GM10847 (cell line): ENCODE data around the gene ATXN10.

Source experiments
- POLR2A ChIP-seq: IDR thresholded peaks from 2 replicates; pipeline ENCODE4 v1.6.1; 2011; ENCODE audit not compliant: insufficient read length; ENCODE audit errors: extremely low read depth

Gene ATXN10

DNA sequence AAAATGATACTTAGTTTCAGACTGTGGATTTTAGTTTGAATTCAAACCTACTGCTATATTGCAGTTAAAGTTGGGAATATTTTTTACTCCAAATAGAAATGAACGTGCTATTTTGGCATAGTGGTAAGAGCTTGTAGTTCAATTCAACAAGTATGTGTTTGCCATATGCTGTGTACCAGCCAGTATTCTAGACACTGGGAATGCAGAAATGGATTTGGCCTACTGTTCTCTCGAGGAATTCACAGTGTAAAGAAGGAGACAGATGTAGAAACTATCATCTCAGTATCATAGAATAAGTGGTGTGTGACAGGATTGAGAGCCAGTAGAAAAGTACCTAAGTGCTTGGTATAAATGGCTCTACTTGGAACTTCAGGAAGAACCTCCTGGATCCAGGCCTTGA is 80.4 kb downstream of the ATXN10 start:
- no peak for TF ChIP-seq POLR2A

DNA sequence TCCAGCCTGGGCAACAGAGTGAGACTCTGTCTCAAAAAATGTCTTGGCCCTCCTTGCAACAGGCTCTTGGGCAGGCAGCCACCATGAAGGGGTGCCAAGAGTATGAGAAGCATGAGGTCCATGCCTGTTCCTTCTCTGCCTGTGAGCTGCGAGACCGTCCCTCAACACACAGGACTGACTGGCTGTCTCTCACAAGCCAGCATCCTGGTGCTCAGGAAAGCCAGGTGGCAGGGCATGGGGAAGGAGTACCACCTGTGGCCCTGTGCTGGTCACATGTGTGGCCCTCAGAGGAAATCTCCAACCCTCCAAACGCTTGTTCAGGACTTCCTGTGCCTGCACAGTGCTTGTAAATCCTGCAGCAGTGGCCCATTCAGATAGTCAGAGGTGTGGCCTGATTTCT is 83.2 kb downstream of the ATXN10 start:
- TF ChIP-seq POLR2A = no peak

DNA sequence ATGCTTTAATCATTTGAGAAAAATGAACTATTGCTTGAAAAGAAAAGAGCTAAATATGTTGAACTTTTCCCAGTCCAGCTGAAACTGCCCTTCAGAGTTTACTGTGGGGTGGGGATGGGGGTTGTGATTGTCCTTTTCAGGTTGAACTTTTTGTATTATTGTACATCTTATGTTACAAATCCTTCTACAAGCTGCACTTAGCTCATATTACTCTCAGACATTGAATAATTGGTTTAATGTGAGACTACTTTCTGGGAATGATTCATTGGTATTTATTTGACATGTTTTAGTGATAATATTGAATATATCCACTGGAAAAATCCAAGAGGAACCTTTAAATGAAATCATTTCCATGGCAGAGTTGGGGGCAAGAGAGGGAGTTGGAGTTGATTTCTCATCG is 84.9 kb downstream of the ATXN10 start:
- TF ChIP-seq POLR2A = no peak

DNA sequence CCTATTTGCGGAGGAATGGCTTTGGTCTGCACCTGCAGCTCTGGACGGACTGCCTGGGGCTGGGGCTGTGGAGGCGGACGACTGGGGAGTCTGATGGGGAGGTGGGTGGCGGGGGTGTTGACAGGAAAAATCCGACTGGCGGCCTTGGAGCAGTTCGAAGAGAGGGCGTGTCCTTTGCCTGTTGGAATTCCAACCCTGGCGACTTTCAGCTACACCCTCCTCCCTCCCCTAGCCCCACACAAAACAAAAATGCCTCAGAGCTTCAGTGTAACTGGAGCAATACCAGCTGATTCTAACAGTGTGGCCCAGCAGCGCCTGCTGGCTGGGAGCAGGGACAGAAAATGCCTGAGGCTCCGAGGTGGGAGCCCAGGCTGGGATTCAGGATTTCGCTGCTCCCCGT is 85.4 kb downstream of the ATXN10 start:
- TF ChIP-seq POLR2A = no peak

DNA sequence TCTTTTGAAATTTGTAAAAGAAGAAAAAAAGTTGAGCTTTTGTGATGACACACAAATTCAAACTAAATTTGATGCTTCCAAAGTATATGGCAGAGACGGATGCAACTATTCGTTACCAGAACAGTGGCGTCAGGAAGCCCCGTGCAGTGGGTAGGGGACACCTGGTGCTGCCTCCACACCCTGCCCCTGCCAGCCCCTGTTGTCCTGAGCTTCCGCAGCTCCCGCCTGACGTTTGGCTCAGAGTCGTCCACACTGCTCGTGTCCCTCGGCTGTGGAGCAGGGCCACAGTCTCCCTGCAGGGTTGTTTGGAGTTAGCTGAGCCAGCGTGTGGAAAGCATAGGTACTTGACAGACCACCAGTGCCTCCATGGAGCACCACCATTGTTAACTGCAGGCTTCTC is 86.3 kb downstream of the ATXN10 start:
- TF ChIP-seq POLR2A = no peak

DNA sequence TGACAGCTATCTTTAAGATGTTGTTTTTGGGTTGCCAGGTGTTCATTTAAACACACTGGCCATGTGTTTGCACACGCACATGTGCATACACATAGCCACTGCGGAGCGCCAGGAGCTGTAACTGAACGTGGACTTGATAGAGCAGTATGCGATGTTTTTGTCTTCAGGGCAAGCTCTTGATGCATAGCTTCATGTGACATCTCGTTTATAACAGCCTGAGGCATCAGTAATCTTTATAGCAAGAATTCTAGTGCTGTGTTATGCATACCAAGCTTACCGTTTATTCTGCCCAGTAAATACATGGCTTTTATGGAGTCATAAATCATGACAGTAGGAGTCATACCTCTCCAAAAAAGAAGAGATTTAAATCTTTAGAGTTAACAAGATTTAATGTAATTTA is 87.0 kb downstream of the ATXN10 start:
- TF ChIP-seq POLR2A = no peak

DNA sequence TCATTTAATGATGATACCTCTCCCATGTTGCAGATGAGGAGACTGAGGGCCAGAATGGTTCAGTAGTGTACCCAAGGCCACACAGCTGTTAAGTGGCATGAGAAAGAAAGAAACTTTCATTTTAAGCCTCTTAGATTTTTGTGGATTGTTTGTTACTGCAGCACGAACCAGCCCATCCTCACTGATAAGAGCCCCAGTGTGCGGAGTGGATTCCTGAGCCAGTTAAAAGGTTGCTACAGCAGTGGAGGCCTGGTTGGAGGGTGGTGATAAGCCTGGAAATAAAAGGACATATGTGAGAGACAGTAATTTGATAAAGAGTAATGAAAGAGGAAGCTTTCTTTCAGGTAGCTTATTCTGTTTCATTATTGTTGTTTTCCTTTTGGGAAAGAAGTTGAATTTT is 89.0 kb downstream of the ATXN10 start:
- no peak for TF ChIP-seq POLR2A

DNA sequence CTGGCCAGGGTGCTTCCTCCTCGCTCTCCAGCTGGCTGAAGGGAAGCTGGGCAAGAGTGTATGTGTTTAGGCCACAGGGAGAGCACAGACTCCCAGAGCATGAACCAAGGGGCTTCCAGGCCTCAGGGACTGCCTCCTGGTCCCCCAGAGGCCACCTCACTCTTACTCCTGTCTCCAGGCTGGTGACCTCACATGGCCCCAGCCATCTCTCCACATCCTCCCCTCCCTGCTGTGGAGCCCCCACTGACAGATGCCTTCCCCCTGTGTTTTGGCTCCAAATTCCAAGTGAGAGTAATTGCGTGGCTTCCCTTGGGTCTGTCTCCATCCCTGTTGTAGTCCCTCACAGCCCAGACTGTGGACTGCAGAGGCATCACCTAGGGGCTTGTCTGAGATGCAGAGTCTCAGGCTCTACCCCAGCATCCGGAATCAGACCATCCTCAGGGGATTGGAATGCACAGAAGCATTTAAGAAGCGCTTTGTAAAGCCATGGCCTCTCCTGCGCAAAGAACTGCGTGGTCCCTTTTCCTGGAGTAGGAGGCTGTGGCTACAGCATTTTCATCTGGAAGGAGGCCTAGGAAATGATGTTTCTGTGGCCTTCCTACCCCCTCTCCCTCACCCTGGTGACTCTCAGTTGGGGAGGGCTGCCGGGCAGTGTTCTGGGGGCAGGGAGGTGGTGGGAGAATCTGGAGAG is 91.1 kb downstream of the ATXN10 start:
- TF ChIP-seq POLR2A = no peak

DNA sequence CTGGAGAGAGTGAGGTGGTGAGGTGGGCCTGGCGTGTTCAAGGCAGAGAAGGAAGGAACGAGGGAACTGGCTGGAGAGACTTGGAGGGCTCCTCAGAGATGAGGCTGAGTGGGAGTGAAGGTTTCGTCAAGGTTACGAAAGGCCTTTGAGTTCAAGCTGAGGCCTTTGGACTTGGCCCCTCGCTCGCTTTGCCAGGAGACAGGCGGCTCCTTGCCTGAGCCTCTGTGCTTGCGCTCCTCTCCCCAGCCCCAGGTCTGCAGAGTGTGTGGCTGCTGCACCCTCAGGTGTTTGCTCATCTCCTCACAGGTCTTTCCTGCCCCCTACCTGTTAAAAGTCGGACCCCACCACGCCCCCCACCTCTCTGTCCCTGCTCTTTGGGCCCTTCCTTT is 91.6 kb downstream of the ATXN10 start:
- no peak for TF ChIP-seq POLR2A

DNA sequence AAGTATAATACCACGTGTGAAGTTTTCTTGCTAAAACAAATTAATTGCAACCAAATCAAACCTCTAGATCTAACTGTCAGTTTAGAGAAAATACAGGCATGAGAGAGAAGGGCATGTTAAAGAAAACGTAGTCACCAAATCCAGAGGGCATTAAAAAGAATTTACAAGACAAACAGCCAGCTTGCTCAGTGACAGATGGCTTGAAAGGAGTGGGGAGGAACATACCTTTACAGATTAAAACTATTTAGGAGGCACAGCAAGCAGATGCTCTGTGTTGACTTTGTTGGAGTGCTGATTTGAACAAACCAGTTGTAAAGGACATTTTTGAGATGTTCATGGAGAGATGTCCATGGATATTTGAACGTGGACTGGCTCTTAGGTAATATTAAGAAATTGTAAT is 96.9 kb downstream of the ATXN10 start:
- TF ChIP-seq POLR2A = no peak

DNA sequence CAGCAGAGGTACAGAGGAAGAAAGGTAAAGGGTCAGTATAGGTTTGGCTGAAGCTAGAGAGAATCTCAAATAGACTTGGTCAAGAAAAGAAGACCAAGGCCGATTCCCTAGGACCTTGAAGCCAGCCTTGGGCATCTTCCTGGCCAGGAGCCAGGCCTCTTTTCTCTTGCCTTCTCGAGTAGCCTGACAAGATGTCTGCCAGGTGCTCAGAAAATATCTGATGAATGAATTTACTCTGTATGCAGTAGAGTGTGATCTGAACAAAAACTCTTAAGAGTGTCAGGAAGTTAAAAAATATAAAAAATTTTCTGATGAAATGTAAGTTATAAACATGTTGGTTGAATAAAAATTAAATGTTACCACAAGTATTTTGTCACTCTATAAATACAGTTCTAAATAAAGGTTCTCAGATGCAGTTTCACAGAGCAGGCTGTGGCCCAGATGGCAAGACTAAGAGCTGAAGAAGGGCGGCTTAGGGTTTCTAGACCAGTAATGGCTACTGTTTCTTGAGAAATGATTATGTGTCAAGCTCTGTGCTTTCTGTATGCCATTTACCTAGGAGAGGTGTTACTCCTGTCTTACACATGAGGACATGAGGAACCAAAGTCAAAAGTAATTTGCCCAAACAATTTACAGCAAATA is 98.1 kb downstream of the ATXN10 start:
- no peak for TF ChIP-seq POLR2A

DNA sequence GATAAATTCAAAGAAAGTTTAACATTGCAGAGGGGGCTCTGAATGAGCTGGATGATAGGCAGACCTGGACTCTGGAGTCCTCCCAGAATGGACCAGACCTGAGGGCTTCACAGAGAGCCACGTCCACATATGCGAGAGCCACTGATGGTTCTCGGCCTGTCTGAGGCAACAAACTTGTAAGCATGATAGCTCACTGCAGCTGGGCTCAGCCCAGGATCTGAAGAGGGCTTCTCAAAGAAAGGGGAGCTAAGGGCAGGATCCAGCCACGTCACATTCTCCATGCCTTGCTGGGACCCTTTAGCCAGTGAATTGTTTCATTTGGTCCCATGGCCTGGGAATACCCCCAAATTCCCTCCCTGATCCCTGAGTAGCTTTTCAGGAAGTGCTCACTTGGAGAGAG is 98.9 kb downstream of the ATXN10 start:
- no peak for TF ChIP-seq POLR2A

DNA sequence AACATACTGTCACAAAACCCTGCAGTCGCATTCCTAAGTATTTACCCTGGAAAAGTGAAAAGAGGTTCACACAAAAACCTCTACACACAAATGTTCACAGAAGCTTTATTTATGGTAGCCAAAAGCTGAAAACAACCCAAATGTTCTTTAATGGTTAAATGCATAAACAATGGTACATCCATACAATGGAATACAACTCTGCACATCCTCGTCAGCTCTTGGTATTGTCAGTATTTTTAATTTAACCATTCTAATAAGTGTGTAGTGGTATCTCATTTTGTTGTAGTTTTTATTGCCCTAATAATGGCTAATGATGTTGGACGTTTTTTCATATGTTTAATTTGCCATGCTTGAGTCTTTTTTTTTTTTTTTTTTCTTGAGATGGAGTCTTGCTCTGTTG is 99.4 kb downstream of the ATXN10 start:
- TF ChIP-seq POLR2A = no peak

DNA sequence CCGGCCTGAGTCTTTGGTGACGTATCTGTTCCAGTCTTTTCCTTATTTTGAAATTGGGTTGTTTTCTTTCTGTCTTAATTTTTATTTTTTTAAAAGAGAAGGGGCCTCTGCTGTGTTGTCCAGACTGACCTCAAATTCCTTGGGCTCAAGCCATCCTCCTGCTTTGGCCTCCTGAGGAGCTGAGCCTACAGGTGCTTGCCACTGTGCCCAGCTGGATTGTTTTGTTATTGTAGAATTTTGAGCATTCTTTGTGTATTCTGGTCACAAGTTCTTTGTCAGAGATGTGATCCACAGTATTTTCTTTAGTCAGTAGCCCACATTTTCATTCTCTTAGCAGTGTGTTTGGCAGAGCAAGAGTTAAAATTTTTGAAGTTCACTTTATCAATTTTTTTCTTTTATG is 100.1 kb downstream of the ATXN10 start:
- TF ChIP-seq POLR2A = no peak

DNA sequence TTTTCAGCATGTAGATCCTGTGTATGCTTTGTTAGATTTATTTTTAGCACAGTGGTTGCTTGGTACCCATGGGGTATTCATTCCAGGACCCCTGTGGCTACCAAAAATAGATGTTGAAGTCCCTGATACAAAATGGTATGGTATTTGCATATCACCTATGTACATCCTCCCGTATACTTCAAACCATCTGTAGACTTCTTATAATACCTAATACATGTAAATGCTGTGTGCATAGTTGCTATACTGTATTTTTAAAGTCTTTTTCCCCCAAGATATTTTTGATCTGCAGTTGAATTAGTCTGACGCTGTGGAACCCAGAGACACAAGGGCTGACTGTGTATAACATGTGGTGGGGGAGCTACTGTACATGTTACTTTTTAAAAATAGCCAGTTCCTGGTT is 101.1 kb downstream of the ATXN10 start:
- no peak for TF ChIP-seq POLR2A

DNA sequence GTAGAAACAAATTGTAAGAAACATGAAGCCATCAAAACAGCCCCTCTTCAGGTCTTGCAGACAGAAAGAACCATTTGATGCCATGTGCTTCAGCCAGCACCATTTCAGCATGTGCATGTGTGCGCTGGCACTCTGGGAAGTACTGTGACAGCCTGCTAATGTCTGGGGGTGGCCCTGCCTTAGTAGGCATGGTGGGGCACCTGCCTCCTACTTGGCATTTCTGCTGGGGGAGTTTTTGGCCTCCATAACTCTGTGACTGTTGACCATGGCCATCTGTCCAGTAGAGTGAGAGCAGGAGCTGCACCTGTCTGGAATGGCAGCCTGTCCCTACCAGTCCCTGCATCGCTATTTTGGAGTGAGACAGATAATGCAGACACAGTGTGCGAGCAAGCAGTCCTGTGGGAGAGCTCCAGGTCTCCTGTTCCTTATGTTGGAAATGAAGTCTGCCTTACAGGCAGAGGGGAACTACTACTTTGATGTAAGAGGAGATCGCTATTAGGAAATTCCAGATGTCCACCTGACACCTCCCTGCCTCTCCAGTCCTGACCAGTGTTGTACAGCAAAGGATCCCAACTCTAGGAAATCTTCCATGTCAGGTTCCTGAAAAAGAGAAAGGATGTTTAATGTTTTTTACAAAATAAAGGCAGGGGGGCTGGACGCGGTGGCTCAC is 102.5 kb downstream of the ATXN10 start:
- TF ChIP-seq POLR2A = no peak

DNA sequence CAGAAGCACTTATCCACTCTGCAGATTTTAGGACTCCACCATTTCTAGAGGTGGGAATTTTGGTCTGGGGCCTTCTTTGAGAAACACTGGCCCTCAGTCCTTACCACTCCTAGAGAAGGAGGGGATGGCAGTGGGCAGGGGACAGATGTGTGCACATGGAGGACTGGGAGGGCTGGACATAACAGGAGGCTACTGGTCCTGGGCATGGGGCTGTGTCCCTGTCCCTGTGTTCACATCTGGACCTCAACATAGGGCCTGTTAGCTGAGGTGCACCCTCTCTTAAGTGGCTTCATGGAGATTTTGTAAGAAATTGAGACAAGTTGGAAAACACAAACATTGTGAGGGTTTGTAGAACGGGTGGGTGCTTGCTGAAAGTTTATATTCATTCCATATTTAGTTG is 103.4 kb downstream of the ATXN10 start:
- TF ChIP-seq POLR2A = no peak

DNA sequence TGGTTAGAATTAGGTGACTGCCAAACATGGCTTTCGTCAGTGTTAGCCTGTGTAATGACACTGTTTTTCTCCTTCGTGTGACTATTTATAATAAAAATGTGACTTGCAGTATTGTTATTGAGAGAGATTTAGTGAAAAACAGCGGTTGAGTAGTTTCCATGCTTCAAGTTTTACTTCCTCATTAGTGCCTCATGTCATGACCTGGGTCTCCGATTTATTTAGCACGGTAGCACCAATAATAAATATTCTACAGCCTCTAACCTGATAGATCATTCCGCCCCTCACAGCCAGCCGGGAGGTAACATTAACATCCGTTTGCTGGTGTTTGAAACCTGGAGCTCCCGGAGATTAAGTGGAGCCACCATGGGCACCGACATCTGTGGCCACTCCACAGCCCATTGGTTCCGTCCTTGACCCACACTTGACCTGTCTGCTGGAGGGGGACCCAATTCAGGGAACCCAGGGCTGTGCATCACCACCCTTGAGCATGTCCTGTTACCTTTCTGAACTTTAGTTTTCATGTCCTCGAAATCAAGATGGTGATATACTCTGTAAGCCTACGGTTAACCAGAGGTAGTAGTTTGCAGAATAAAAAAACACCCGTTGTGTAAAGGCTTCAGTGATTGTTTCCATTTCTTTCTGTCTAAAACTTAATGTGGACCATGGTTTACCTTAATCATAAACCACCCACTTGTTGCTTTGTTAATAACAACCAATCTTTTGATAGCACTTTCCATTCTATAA is 104.1 kb downstream of the ATXN10 start:
- no peak for TF ChIP-seq POLR2A
